ENCODE results near the gene CLBA1. TPM values are rescaled to one million over a fixed set of nuclear protein-coding genes. Genes with fewer than 3 reads are reported as not detected.
A peak's percentile ranks its signal among the peaks of the same experiment; 100 is the strongest.

CLBA1 gene
- total and polyA plus RNA-seq, 12 donors: 6.3 to 22.5 (median 9.5) TPM

DNA sequence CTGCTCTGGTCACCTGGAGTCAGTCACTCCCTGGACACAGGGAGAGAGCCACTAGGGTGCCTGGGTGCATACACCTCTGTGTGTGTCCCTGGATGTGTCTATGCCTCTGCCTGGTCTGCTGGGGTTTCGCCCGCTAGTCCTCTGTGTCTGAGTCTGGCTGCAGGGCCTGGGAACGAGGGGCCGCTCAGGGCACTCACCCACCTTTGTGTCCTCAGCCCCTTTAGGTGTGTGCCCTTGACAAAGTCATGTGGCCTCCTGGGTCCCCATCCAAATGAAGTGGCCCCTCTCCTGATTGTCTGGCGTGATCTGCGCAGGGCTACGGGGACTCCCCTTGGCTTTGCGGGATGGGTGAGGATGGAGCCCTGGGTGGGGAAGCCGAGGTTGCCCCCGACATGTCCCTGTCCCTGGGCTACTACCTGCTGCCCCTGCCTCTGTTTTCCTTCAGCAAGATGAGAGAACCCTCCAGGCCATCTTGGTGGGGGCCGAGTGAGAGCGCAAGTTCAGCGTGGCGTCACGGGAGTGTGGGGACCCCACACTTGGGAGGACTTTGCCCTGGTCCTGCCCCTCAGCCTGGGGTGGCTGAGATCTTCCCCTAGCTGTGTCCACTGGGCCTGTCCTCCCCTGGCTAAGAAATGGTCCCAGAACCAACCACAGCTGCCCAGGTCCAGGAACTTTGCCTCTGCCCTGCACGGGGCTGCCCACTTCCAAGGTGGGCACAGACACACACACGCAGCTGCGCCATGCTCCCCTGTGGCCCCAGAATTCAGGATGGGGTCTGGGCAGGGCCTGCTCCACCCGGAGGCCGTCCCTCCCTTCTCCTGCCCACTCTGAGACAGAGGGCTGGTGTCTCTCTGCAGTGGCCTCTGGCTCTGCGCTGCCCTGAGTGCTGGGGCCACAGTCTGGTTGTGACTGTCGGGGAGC lies 4.7 kb upstream of the CLBA1 start:
- no peaks in the 10 kb centered on the region for H3K36me3 ChIP-seq (replicated peaks in 1 of 2)
- H3K27ac ChIP-seq: peak overlapping the region in 2 of 5 donors; percentile 79 to 82
- H3K4me3 ChIP-seq: no peak overlapping the region
- DNase-seq: no peak
- 88 to 94% (median 92%) methylated on average over 9 to 22 of the region's 22 CpGs for WGBS, 4 donors
- intact Hi-C loops (cut with DNase I): loop anchor here in 1 of 2 donors (5.0 kb wide), 1 partner anchor 46 kb away; no protein-coding TSS in a partner anchor
- TF ChIP-seq, protein P1, sequence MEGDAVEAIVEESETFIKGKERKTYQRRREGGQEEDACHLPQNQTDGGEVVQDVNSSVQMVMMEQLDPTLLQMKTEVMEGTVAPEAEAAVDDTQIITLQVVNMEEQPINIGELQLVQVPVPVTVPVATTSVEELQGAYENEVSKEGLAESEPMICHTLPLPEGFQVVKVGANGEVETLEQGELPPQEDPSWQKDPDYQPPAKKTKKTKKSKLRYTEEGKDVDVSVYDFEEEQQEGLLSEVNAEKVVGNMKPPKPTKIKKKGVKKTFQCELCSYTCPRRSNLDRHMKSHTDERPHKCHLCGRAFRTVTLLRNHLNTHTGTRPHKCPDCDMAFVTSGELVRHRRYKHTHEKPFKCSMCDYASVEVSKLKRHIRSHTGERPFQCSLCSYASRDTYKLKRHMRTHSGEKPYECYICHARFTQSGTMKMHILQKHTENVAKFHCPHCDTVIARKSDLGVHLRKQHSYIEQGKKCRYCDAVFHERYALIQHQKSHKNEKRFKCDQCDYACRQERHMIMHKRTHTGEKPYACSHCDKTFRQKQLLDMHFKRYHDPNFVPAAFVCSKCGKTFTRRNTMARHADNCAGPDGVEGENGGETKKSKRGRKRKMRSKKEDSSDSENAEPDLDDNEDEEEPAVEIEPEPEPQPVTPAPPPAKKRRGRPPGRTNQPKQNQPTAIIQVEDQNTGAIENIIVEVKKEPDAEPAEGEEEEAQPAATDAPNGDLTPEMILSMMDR (IDR thresholded peaks at IDR 0.05): no peak
- TF ChIP-seq POLR2A (IDR thresholded peaks at IDR 0.05): no peak
- peaks cover 7 to 18% of the 10 kb centered on the region in 2 donors for H3K4me1 ChIP-seq (replicated peaks in 1 of 2)
- no peaks in the 10 kb centered on the region for H3K27me3 ChIP-seq
- no peaks in the 10 kb centered on the region for H3K9me3 ChIP-seq (replicated peaks in 1 of 3)

GRCh38 chr14:104981699-104982541 lies 3.7 kb upstream of the CLBA1 start:
- no peak overlapping the region for H3K4me3 ChIP-seq
- no peak for DNase-seq
- no peak overlapping the region for H3K27ac ChIP-seq
- 85 to 87% (median 86%) methylated on average over 6 to 17 of the region's 17 CpGs for WGBS, 4 donors
- TF ChIP-seq, protein P1 (IDR thresholded peaks at IDR 0.05): no peak
- no peak for TF ChIP-seq POLR2A (IDR thresholded peaks at IDR 0.05)
- no peaks in the 10 kb centered on the region for H3K9me3 ChIP-seq (replicated peaks in 1 of 3)
- peaks cover 11 to 20% of the 10 kb centered on the region in 2 donors for H3K4me1 ChIP-seq (replicated peaks in 1 of 2)
- H3K27me3 ChIP-seq: no peaks in the 10 kb centered on the region
- intact Hi-C loops (cut with DNase I): loop anchor here in 1 of 2 donors (5.0 kb wide), 1 partner anchor 45 kb away; no protein-coding TSS in a partner anchor
- H3K36me3 ChIP-seq (replicated peaks in 1 of 2): no peaks in the 10 kb centered on the region

DNA sequence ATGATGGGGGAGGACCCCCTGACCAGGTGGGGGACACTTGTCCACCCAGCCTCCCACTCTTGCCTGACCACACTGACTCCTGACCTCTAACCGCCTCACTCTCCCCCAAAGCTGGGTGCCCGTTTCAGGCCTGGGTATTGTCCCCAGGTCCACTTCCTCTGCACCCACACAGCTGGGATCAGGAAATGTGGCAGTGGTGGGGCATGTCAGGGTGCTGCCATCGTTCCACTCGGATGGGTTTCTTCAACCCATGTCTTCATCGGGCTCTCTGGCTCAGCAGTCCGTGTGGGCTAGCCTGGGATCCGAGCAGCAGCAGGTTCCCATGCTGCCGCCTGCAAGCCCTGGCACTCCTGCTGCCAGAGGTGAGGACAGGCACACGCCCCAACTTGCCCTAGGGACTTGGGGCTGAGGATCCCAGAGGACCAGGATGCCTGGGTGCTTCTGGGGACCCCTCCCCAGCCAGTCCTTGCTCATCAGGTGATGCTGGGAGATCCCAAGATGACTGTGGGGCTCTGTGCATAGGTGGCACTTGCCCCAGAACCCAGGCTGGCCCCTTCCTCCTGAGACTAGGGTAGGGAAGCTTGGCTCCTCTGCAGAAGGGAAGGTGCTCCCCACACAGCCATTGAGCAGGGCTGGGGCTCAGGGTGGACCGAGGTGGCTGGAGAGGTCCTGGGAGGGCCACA lies 2.9 kb upstream of the CLBA1 start:
- intact Hi-C loops (cut with DNase I): loop anchor here in 1 of 2 donors (5.0 kb wide), 1 partner anchor 45 kb away; no protein-coding TSS in a partner anchor
- 84 to 88% (median 86%) methylated on average over 7 to 10 of the region's 10 CpGs for WGBS, 4 donors
- no peak overlapping the region for H3K27ac ChIP-seq
- H3K4me3 ChIP-seq: no peak overlapping the region
- H3K27me3 ChIP-seq: no peaks in the 10 kb centered on the region
- peaks cover 8 to 22% of the 10 kb centered on the region in 2 donors for H3K4me1 ChIP-seq (replicated peaks in 1 of 2)
- TF ChIP-seq POLR2A (IDR thresholded peaks at IDR 0.05): no peak
- TF ChIP-seq, protein P1 (IDR thresholded peaks at IDR 0.05): no peak
- no peaks in the 10 kb centered on the region for H3K9me3 ChIP-seq (replicated peaks in 1 of 3)
- no peaks in the 10 kb centered on the region for H3K36me3 ChIP-seq (replicated peaks in 1 of 2)
- no peak for DNase-seq
